SU-DHL-6 (cell line): ENCODE data around the gene C10orf120.

Source experiments
- H2AFZ ChIP-seq: fragments of 200-600 bp; sonication (generic); 2 replicates; pipeline ENCODE4 v1.6.1; 2014; ENCODE audit warnings: low read depth, mild to moderate bottlenecking, moderate library complexity, mixed read lengths, antibody characterized with exemption, low read length; ENCODE audit not compliant: severe bottlenecking
- H3F3A ChIP-seq: fragments of 200-600 bp; shearing (Covaris generic); 2 replicates; pipeline ENCODE4 v1.6.0; 2016; ENCODE audit warnings: antibody characterized with exemption, mild to moderate bottlenecking; ENCODE audit not compliant: insufficient read depth
- H3K27ac ChIP-seq: fragments of 200-600 bp; sonication (generic); 2 replicates; pipeline ENCODE4 v1.5.1; 2016; ENCODE audit warnings: low read depth, mild to moderate bottlenecking, low read length, moderate library complexity, mixed read lengths
- H3K27me3 ChIP-seq: fragments of 200-600 bp; sonication (generic), shearing (Covaris generic); 2 replicates; pipeline ENCODE4 v1.6.0; 2014; ENCODE audit warnings: mild to moderate bottlenecking, low read length
- H3K36me3 ChIP-seq: fragments of 200-600 bp; sonication (generic); 2 replicates; pipeline ENCODE4 v1.6.1; 2014; ENCODE audit warnings: mild to moderate bottlenecking, low read length, mixed read lengths
- H3K4me2 ChIP-seq: fragments of 300-600, 200-600 bp; shearing (Covaris generic), sonication (generic); 2 replicates; pipeline ENCODE4 v1.6.0; 2014; ENCODE audit warnings: low read length, low read depth, mild to moderate bottlenecking; ENCODE audit not compliant: poor library complexity, severe bottlenecking
- H3K4me3 ChIP-seq: fragments of 200-600 bp; sonication (generic); 2 replicates; pipeline ENCODE4 v1.5.1; 2014; ENCODE audit warnings: antibody characterized with exemption, low read length, mild to moderate bottlenecking, mixed read lengths; ENCODE audit not compliant: insufficient read depth, poor library complexity, severe bottlenecking
- H3K79me2 ChIP-seq: fragments of 200-600 bp; sonication (generic); 2 replicates; pipeline ENCODE4 v1.6.1; 2014; ENCODE audit warnings: mild to moderate bottlenecking, low read length, moderate library complexity; ENCODE audit not compliant: insufficient read depth
- H3K9ac ChIP-seq: fragments of 200-600 bp; sonication (generic); 2 replicates; pipeline ENCODE4 v1.7.0; 2014; ENCODE audit warnings: mild to moderate bottlenecking, low read length
- H3K9me2 ChIP-seq: fragments of 200-600 bp; sonication (generic); replicated peaks from 2 replicates; pipeline ENCODE4 v1.6.1; 2014; ENCODE audit warnings: low read length; ENCODE audit not compliant: insufficient read depth
- H3K9me3 ChIP-seq: fragments of 200-600 bp; sonication (generic); 2 replicates; pipeline ENCODE4 v1.6.1; 2014; ENCODE audit warnings: low read length, mixed read lengths; ENCODE audit not compliant: insufficient read depth
- H4K20me1 ChIP-seq: fragments of 200-600 bp; sonication (generic); 2 replicates; pipeline ENCODE4 v1.6.1; 2014; ENCODE audit warnings: low read depth, mild to moderate bottlenecking, antibody characterized with exemption, low read length, moderate library complexity, mixed read lengths
- CTCF ChIP-seq: fragments of 200-600 bp; sonication (generic); IDR thresholded peaks from one replicate; pipeline ENCODE4 v1.5.1; 2017; ENCODE audit warnings: antibody characterized with exemption, mild to moderate bottlenecking, low read length, moderate library complexity; ENCODE audit not compliant: insufficient read depth, poor library complexity, severe bottlenecking
- EZH2phosphoT487 ChIP-seq: fragments of 200-600 bp; sonication (generic), shearing (Covaris generic); conservative IDR thresholded peaks from 2 replicates; pipeline ENCODE4 v1.6.1; 2018; ENCODE audit warnings: mild to moderate bottlenecking, antibody characterized with exemption, low read length, moderate library complexity, mixed read lengths

C10orf120 gene

DNA sequence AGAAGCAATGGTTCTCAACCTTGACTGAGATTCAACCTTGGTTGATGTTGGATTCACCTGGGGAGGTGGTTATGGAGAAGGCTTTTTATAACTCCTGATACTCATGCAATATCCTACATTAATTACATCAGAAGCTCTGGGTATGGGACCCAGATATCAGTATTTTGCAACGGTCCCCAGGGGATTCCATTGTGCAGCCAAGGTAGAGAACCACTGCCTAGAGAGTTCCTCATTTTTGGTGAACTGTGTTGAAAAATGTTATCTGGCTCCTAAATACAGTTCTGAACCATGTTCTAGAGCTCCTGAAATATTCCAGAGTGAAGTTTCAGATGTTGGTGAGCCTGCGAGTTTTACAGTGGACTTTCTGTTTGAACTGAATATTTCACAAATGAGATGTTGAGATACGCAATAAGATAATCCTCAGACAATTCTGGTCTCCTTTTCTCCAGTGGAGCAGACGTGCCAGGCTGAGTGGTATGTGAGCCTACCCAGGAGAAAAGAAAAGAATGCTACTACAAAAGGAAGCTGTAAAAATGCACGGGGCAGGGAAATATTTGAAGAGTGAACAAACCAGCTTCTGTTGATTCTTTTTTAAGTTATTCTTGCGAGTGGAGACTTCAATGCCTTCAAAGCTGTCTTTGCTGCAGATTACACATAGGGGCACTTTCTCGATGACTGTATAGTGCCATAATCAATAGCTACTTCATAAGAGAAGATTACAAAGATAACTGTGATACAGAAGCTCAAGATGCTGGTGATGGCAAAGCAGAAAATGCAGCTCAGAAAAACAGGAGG lies 13.6 kb upstream of the C10orf120 start:
- H3F3A ChIP-seq, result no peaks in the 10 kb centered on the region
- no peaks in the 10 kb centered on the region for H3K27me3 ChIP-seq
- no peak for TF ChIP-seq CTCF
- no peak for TF ChIP-seq EZH2phosphoT487

GRCh38 chr10:122710576-122710975 lies 10.9 kb upstream of the C10orf120 start:
- Histone ChIP-seq H3F3A (no peaks in the 10 kb centered on the region), H3K4me2 (no peak overlapping the region), H3K9me3 (no peaks in the 10 kb centered on the region), H3K27ac (no peak overlapping the region), H3K79me2 (no peaks in the 10 kb centered on the region), H3K4me3 (no peak overlapping the region), H3K9me2 (no peaks in the 10 kb centered on the region), H3K27me3 (no peaks in the 10 kb centered on the region), H3K9ac (no peak overlapping the region), H2AFZ (no peak overlapping the region), H3K36me3 (no peaks in the 10 kb centered on the region), H4K20me1 (no peaks in the 10 kb centered on the region)
- TF ChIP-seq CTCF, result no peak
- no peak for TF ChIP-seq EZH2phosphoT487

More for the DNA sequence above, 13.6 kb upstream of the C10orf120 start:
- no peaks in the 10 kb centered on the region for H3K9me3 ChIP-seq
- H3K9me2 ChIP-seq, result no peaks in the 10 kb centered on the region
- no peaks in the 10 kb centered on the region for H4K20me1 ChIP-seq
- no peaks in the 10 kb centered on the region for H3K36me3 ChIP-seq
- no peaks in the 10 kb centered on the region for H3K79me2 ChIP-seq
- H3K4me3 ChIP-seq, result no peak overlapping the region
- no peak overlapping the region for H3K9ac ChIP-seq
- no peak overlapping the region for H2AFZ ChIP-seq
- no peak overlapping the region for H3K4me2 ChIP-seq
- no peak overlapping the region for H3K27ac ChIP-seq

DNA sequence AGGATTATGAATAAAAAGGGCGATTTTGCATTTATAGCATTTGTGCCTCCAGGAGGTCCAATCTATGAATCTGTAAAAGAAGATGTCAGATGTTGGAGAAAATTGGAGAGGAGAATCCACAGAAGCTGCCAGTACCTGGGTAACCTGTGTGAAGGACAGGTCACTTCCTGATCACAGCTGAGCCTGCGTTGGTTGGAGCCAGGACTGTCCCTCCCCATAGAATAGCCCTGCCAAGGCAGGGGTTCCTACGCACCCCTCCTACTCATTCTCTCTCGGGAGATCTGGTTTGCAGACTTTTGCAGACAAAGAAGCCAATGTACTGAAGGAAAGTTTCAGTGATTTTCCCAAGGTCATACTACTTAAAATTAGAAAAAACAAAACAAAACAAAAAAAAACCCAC lies 10.3 kb upstream of the C10orf120 start:
- H3K4me2 ChIP-seq, result no peak overlapping the region
- H3K36me3 ChIP-seq, result no peaks in the 10 kb centered on the region
- H3F3A ChIP-seq, result no peaks in the 10 kb centered on the region
- no peaks in the 10 kb centered on the region for H4K20me1 ChIP-seq
- H3K9me2 ChIP-seq, result no peaks in the 10 kb centered on the region
- no peak overlapping the region for H3K9ac ChIP-seq
- H3K4me3 ChIP-seq, result no peak overlapping the region
- H3K27me3 ChIP-seq, result no peaks in the 10 kb centered on the region
- no peak overlapping the region for H3K27ac ChIP-seq
- no peaks in the 10 kb centered on the region for H3K9me3 ChIP-seq
- no peak overlapping the region for H2AFZ ChIP-seq
- no peak for TF ChIP-seq CTCF
- no peak for TF ChIP-seq EZH2phosphoT487
- H3K79me2 ChIP-seq, result no peaks in the 10 kb centered on the region
